Measurements from ENCODE around the gene PCBD2.

GRCh38 chr5:134964359-134965270 lies 59.7 kb downstream of the PCBD2 start:
- no peak for TF ChIP-seq EZH2 (optimal IDR thresholded peaks at IDR 0.05; ENCODE audit: low read depth, low read length)
- no peak for TF ChIP-seq CTCF (IDR thresholded peaks at IDR 0.05; ENCODE audit: low read length)
